SK-N-DZ (cell line): ENCODE results near the gene PPIL4. TPM values are rescaled to one million over a fixed set of nuclear protein-coding genes. Genes with fewer than 3 reads are reported as not detected.

ENCODE experiments used
- DNase-seq: peaks from one replicate; pipeline ENCODE4 v3.0.0-alpha.2; 2015; ENCODE audit warnings: low spot score
- polyA plus RNA-seq, 2 experiments: library from polyadenylated mRNA; depleted of rRNA; stranded (reverse); fragments of >200 nt; gene quantifications; 2 replicates each; pipeline ENCODE4 v1.2.3, GENCODE V29; 2014

The PPIL4 gene
- polyA plus RNA-seq (2014; cell fraction: cytosol; rRNA removed), result 24.4 and 33.2 TPM in 2 replicates
- 19.3 and 20.2 TPM in 2 replicates for polyA plus RNA-seq (2014; cell fraction: nucleus; rRNA removed)

GRCh38 chr6:149545754-149546471, at the start of gene PPIL4:
TSS of gene PPIL4 (minus strand) at chr6:149546043. CDS start at chr6:149546005, 38 bp downstream.
- DNase-seq, result peak; percentile 89

- no peak for DNase-seq
Observed at GRCh38 chr6:149593408-149593807, 47.6 kb upstream of the PPIL4 start.

- DNase-seq, result no peak
Observed at GRCh38 chr6:149592983-149593382, 47.1 kb upstream of the PPIL4 start.

GRCh38 chr6:149586149-149586548, 40.3 kb upstream of the PPIL4 start:
- no peak for DNase-seq

- DNase-seq, result no peak
Observed at GRCh38 chr6:149581349-149581748, 35.5 kb upstream of the PPIL4 start.

GRCh38 chr6:149580880-149581279, 35.0 kb upstream of the PPIL4 start:
- no peak for DNase-seq

- no peak for DNase-seq
Observed at GRCh38 chr6:149567945-149568585, 22.2 kb upstream of the PPIL4 start.

GRCh38 chr6:149567194-149567586, 21.3 kb upstream of the PPIL4 start:
- no peak for DNase-seq

- peak; percentile 38 for DNase-seq
Observed at GRCh38 chr6:149566410-149567193, 20.8 kb upstream of the PPIL4 start.

- DNase-seq, result peak; percentile 92
Observed at GRCh38 chr6:149565527-149566409, 19.9 kb upstream of the PPIL4 start, which contains the start of gene GINM1. TSS of gene GINM1 (plus strand) at chr6:149566375. CDS start at chr6:149566415, 40 bp downstream.

- no peak for DNase-seq
Observed at GRCh38 chr6:149563928-149564325, 18.1 kb upstream of the PPIL4 start.

GRCh38 chr6:149563203-149563927, 17.5 kb upstream of the PPIL4 start:
- no peak for DNase-seq

- DNase-seq, result no peak
Observed at GRCh38 chr6:149560736-149561135, 14.9 kb upstream of the PPIL4 start.

- no peak for DNase-seq
Observed at GRCh38 chr6:149559389-149559788, 13.5 kb upstream of the PPIL4 start.

GRCh38 chr6:149558029-149558428, 12.2 kb upstream of the PPIL4 start:
- no peak for DNase-seq

- no peak for DNase-seq
Observed at GRCh38 chr6:149551920-149552319, 6.1 kb upstream of the PPIL4 start.

GRCh38 chr6:149545258-149545753, 537 bp downstream of the PPIL4 start:
- no peak for DNase-seq

- no peak for DNase-seq
Observed at GRCh38 chr6:149544646-149545257, 1.1 kb downstream of the PPIL4 start.

GRCh38 chr6:149541139-149541538, 4.7 kb downstream of the PPIL4 start:
- no peak for DNase-seq

- DNase-seq, result no peak
Observed at GRCh38 chr6:149534742-149535141, 11.1 kb downstream of the PPIL4 start.
